NCI-H2171 (cell line): ENCODE results near the gene MAGI2.

Experiments
- DNase-seq: peaks from one replicate; lab custom pipeline; 2025; lab: John Stamatoyannopoulos, UW

The MAGI2 gene

GRCh38 chr7:79302293-79302692 lies 151.2 kb downstream of the MAGI2 start:
- DNase-seq, result no peak

- no peak for DNase-seq
Measured at GRCh38 chr7:79301419-79301818, 152.0 kb downstream of the MAGI2 start.

DNA sequence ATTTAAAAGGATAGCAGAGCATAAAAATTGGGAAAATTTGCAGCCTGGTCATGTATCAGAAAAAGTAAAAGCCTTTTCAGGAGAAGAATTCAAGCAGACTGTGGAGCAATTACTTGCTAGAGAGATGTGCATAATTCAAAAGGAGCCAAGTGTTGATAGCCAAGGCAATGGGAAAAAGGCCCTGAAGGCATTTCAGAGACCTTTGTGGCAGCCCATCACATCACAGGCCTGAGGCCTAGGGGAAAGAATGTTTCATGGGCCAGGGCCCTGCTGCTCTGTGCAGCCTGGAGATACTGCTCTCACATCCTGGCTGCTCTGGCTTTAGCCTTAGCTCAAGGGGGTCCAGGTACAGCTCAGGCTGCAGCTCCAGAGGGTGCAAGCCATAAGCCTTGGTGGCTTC lies 152.9 kb downstream of the MAGI2 start:
- DNase-seq, result no peak

DNA sequence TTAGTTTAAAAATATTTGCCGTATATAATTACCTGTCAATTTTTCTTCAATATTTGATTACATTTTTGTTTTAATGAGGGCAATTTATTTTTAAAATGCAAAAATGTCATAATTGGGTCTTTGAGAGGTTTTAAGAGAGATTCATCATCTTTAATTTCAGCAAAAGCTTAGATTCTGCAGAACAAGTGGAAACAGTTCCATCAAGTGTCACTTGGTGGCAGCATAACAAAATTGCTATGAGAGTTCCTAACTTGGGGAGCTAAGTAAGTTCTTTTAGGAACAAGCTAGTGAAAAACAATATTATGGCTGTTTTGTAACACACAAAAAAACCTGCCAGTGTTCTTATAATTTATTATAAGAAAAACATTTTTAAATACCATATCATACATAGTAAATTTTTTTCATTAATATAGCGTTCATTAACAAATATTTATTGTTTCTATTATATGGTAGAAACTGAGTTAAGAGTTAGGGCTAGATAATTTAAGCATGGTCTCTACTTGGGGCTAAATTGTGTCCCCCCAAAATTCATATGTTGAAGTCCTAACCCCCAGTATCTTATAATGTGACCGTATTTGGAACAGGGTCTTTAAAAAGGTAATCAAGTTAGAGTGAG lies 155.2 kb downstream of the MAGI2 start:
- DNase-seq, result peak; percentile 9

- DNase-seq, result no peak
Measured at GRCh38 chr7:79296553-79297320, 156.7 kb downstream of the MAGI2 start.

GRCh38 chr7:79293655-79294142 lies 159.8 kb downstream of the MAGI2 start:
- DNase-seq, result no peak

GRCh38 chr7:79292834-79293233 lies 160.6 kb downstream of the MAGI2 start:
- no peak for DNase-seq

GRCh38 chr7:79291498-79291865 lies 162.0 kb downstream of the MAGI2 start:
- no peak for DNase-seq

- DNase-seq, result no peak
Measured at GRCh38 chr7:79290841-79291497, 162.5 kb downstream of the MAGI2 start.

DNA sequence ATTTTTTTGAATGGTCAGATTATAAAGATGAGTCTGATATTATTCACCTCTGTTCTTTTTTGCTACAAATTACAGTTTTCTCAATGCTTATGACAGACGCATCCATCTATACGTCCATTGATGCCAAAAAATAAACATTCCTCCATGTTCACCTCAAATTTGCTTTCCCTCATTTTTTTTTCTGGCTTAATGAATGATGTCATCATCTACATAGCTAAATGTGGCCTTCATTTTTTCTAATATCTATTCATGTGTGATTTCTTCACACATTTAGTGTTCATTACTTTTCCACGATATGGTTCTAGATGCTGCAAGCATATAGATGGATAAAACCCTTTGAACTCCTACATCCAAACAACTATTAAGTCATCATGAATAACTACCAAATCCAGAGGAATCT lies 163.1 kb downstream of the MAGI2 start:
- no peak for DNase-seq

DNA sequence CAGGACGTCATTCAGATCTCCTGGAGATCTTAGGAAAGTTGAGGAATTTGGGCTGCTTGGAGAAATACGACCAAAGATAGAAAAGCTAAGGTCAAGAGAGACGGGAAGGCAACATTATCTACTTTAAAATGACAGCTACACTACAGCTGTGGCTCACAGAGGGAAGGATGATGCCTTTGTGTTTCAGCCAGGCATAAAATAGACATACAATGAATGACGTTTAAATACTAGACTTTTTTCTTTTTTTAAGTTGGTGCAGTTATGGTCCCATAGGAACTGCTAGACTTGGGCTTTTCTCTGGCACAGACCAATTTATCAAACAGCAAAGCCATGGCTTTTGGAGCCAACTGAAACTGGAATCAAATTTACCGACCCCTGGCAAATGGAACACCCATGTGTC lies 164.8 kb downstream of the MAGI2 start:
- no peak for DNase-seq

DNA sequence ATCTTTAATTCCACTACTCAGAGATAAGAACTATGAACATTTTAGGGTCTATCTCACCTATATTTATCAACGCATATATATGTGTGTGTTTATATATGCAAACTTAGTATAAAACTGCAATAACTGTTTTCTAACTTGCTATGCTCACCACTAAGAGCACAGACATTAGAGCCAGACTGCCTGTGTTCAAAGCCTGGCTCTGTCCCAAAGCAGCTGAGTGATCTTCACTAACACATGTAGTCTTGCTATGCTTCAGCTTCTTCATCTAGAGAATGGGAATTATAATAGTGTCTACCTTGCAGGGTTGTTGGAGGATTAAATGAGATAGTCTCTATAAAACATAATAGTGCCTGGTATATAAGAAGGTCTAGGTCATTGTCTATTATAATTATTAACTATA lies 165.5 kb downstream of the MAGI2 start:
- no peak for DNase-seq

- DNase-seq, result no peak
Measured at GRCh38 chr7:79286181-79286580, 167.3 kb downstream of the MAGI2 start.

DNA sequence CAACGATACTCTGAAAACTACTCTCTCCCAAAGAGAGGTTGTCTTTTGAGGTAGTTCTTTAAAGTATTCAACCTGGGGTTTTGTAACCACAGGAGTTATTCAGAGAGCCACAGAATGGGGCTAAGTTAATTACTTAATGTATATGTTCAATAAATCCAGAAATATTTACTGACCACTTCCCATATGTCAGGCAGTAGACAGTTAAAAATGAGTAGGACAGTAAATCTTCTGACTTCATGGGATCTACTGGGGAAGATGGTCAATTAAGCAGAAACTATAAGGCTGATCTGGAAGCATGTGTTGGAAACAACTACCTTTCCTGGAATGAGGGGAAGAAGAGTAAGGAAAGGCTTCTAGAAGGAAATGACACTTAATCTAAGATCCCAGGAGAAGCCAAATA lies 167.7 kb downstream of the MAGI2 start:
- no peak for DNase-seq

DNA sequence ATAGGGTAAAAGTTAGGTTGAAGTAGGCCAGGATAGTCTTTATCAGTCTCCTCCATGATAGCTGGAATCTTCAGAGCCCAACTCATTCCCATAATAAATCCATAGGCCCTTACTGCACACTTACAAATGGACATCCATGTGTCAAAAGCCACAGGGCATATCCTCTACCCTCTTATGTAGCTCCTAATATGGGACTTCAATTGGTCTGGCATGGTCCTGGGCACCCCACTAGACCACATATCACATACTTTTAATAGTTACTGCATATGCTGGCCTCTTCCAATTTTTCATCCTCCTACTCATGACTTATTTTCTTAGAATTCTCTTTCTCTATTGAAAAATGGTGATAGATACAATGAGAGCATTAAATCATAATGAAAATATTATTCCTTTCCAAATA lies 169.3 kb downstream of the MAGI2 start:
- DNase-seq, result no peak

DNA sequence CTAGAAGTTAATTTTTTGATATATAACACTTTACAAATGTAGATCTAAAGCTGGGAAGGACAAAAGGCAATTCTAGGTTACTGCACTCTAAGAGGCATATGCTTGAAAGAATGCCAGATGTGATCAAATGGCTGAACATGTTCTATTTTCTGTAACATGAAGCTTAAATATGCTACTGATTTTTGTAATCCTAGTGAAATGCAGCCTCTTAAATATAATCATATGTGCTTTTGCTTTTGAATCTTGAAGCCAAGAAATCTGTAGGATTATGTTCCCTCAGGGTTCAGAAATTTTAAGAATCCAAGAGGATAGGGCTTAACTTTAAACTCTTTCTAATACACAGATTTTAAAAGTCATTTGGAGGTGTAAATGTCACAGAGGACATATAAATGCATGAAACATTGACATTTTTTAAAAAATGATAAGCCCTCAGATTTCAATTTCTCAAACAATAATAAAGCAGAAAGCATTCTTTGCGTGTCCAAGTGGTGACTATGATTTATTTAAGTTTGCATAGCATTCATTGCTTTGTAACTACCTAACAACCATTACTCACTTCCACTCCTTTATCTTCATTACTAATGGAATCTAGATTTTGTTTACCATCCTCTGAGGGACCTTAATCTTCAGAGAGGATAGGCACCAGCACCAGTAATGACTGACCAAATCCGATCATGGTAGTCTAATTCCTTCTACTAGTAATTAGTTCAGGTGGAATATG lies 170.4 kb downstream of the MAGI2 start:
- DNase-seq, result peak; percentile 55

- peak; percentile 58 for DNase-seq
Measured at GRCh38 chr7:79282070-79282694, 171.3 kb downstream of the MAGI2 start.

GRCh38 chr7:79281426-79281825 lies 172.0 kb downstream of the MAGI2 start:
- no peak for DNase-seq

- no peak for DNase-seq
Measured at GRCh38 chr7:79272938-79273337, 180.5 kb downstream of the MAGI2 start.

DNA sequence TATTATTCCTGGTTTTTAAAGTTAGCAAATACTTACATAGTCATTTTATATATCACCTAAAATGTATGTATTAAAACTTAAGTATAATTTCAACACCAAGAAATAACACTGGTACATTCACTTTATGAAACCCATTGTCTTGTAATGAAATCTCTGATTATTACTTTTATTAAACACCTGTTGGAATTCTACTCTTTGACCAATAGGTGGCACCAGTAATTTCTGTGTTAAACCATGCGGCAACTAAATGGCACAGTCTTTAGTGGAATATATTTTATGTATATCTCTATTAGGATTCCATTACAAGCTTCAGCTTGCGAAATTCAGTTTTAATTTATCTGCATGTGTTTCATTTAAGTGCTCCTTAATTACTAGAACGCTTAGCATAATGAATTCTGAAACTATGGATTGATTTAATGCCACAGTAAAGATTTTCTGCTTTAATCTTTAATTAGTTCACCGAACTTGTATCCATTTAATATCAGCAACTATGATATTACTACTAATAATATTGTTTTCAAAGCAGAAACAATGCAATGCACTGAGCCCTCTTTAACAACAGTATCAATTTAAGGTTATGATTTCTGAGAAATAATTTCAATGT lies 181.3 kb downstream of the MAGI2 start:
- peak; percentile 43 for DNase-seq

- no peak for DNase-seq
Measured at GRCh38 chr7:79268730-79269129, 184.7 kb downstream of the MAGI2 start.

DNA sequence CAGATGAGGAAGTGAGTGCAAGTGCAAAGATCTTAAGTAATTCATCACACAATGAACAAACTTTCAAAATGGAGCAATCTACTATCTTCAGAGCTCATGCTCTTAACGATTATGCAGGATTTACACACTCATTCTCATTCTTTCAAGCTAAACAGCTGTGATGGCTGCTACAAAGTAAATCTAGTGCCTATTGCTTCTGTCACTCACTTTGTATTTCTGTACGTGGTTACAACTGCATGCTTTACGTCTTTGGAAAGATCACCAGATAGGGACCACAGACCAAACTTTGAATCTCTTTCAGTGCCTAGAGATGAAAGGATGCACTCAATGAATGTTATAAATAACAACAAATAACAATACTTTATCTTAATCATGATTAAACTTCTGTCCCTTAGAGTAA lies 194.6 kb downstream of the MAGI2 start:
- DNase-seq, result no peak
